Stimulated activated CD4-positive, alpha-beta T cell treated with anti-CD3 and anti-CD28 coated beads, Interleukin-1b, Interleukin-23, amount 100 ng/mL, for 1 hour (primary cell): ENCODE data around the gene PAGE5.

Source experiments
- DNase-seq, 2 donors: peaks; one replicate each; pipeline ENCODE4 v3.0.0-alpha.2; 2020; ENCODE audit warnings: low read depth in 2 of 2

The PAGE5 gene

GRCh38 chrX:55220119-55220794, at the start of gene PAGE5:
PAGE5 (plus strand) TSS chrX:55220346; CDS start chrX:55221383, 1,037 bp downstream.
- no peak for DNase-seq

GRCh38 chrX:55187281-55187680, 32.9 kb upstream of the PAGE5 start:
- DNase-seq = no peak

GRCh38 chrX:55196688-55197087, 23.5 kb upstream of the PAGE5 start:
- DNase-seq = no peak

- no peak for DNase-seq
Observed at GRCh38 chrX:55201930-55202579, 18.1 kb upstream of the PAGE5 start.

- DNase-seq = no peak
Observed at GRCh38 chrX:55206162-55206941, 13.8 kb upstream of the PAGE5 start.

GRCh38 chrX:55210931-55211677, 9.0 kb upstream of the PAGE5 start:
- DNase-seq = no peak

- DNase-seq = no peak
Observed at GRCh38 chrX:55213381-55213780, 6.8 kb upstream of the PAGE5 start.

GRCh38 chrX:55240788-55241340, 20.7 kb downstream of the PAGE5 start:
- no peak for DNase-seq

GRCh38 chrX:55253528-55253927, 33.4 kb downstream of the PAGE5 start:
- DNase-seq = no peak

GRCh38 chrX:55260806-55261205, 40.7 kb downstream of the PAGE5 start:
- no peak for DNase-seq

GRCh38 chrX:55264816-55265215, 44.7 kb downstream of the PAGE5 start, which contains the start of gene PAGE3:
PAGE3 (minus strand) TSS chrX:55264916; CDS start chrX:55263903, 1,013 bp downstream.
- no peak for DNase-seq
